HepG2 (cell line): ENCODE measurements around the gene PCTP. TPM values are rescaled to one million over a fixed set of nuclear protein-coding genes. Genes with fewer than 3 reads are reported as not detected.

Experiments
- ATAC-seq: fragments of 200-7000 bp; cut with Tn5 transposase; 3 replicates; pipeline ENCODE4 v1.9.1; 2020; ENCODE audit warnings: mild to moderate bottlenecking, moderate library complexity
- BruUV-seq: library from RNA; stranded (reverse); fragments of 400-500 nt; replicated peaks from 2 replicates; lab custom pipeline; 2021; lab: Mats Ljungman, UMichigan
- CTCF ChIA-PET: fragments of 300-600 bp; formaldehyde crosslinking; extraction: SDS; loops from one replicate; lab custom pipeline; 2021; ENCODE audit warnings: low total read pairs, inconsistent platforms, low intra/inter-chr PET ratio; lab: Yijun Ruan, JAX
- POLR2A ChIA-PET: fragments of 350-600 bp; sonication (Branson Sonifier 250); formaldehyde crosslinking; loops from one replicate; lab custom pipeline; 2020; ENCODE audit warnings: antibody characterized with exemption, inconsistent platforms; lab: Yijun Ruan, JAX
- DNase-seq: peaks from one replicate; pipeline ENCODE4 v3.0.0-alpha.2; 2015; ENCODE audit warnings: low spot score
- FAIRE-seq: peaks from 3 replicates; lab custom pipeline; 2011; peaks lifted over from hg19 to GRCh38; lab: Jason Lieb, UNC
- H2AFZ ChIP-seq: one replicate; pipeline ENCODE4 v1.6.1; 2011; ENCODE audit warnings: low read length, inconsistent platforms
- H3K27ac ChIP-seq: fragments of 300-600 bp; 3 replicates; pipeline ENCODE4 v1.8.0; 2011; ENCODE audit warnings: mixed run types, mild to moderate bottlenecking, mixed read lengths, low read length, inconsistent platforms; ENCODE audit not compliant: insufficient read depth; ENCODE audit errors: extremely low read length
- H3K27me3 ChIP-seq, 2 experiments: fragments of 200-600 bp in 1 of 2; 2 replicates in 1 of 2; 3 replicates in 1 of 2; pipeline versions ENCODE4 v1.6.0 to v1.8.0; 2011; ENCODE audit warnings: low read length in 2 of 2, mild to moderate bottlenecking in 2 of 2, moderate library complexity in 2 of 2, inconsistent platforms in 1 of 2; ENCODE audit not compliant: insufficient read depth in 2 of 2, control insufficient read depth in 1 of 2
- H3K36me3 ChIP-seq, 2 experiments: fragments of 200-600 bp in 1 of 2; replicated peaks in 1 of 2; 2 replicates in 1 of 2; 3 replicates in 1 of 2; pipeline versions ENCODE4 v1.5.1 to v1.8.0; 2011; ENCODE audit warnings: low read length in 2 of 2, inconsistent platforms in 1 of 2; ENCODE audit not compliant: insufficient read depth in 2 of 2, control insufficient read depth in 1 of 2
- H3K4me1 ChIP-seq: 2 replicates; pipeline ENCODE4 v1.5.1; 2012; ENCODE audit warnings: low read length, inconsistent platforms; ENCODE audit not compliant: insufficient read depth
- H3K4me2 ChIP-seq: 2 replicates; pipeline ENCODE4 v1.6.0; 2011; ENCODE audit warnings: low read depth, low read length, inconsistent platforms
- H3K4me3 ChIP-seq, 3 experiments: fragments of 200-600 bp in 1 of 3; sonication (generic), shearing (Covaris generic) in 1 of 3; replicated peaks in 1 of 3; 2 replicates each; pipeline ENCODE4 v1.5.1; 2011 to 2016; ENCODE audit warnings: low read length in 3 of 3, inconsistent platforms in 2 of 3, low read depth in 2 of 3, mild to moderate bottlenecking in 2 of 3, control low read depth in 1 of 3, mixed read lengths in 1 of 3; ENCODE audit not compliant: insufficient read depth in 1 of 3
- H3K79me2 ChIP-seq: one replicate; pipeline ENCODE4 v1.6.1; 2011; ENCODE audit warnings: low read length, inconsistent platforms; ENCODE audit not compliant: insufficient read depth
- H3K9ac ChIP-seq: 2 replicates; pipeline ENCODE4 v1.6.0; 2011; ENCODE audit warnings: mild to moderate bottlenecking, low read depth, low read length, inconsistent platforms; ENCODE audit not compliant: insufficient read depth
- H3K9me3 ChIP-seq: 2 replicates; pipeline ENCODE4 v1.5.1; 2012; ENCODE audit warnings: mild to moderate bottlenecking, low read length
- H4K20me1 ChIP-seq: 2 replicates; pipeline ENCODE4 v1.6.0; 2011; ENCODE audit warnings: inconsistent platforms, mild to moderate bottlenecking, low read length, moderate library complexity; ENCODE audit not compliant: insufficient read depth
- EZH2 ChIP-seq: conservative IDR thresholded peaks from 2 replicates; pipeline ENCODE4 v1.6.1; 2012; ENCODE audit warnings: mild to moderate bottlenecking, low read depth, low read length, moderate library complexity
- MAF1 ChIP-seq: sonication (generic); formaldehyde crosslinking; IDR thresholded peaks from 2 replicates; pipeline ENCODE4 v1.5.0; 2020; ENCODE audit warnings: missing genetic modification reagents, borderline replicate concordance
- SOX13 ChIP-seq, 3 experiments: fragments of 450-650 bp in 1 of 3; sonication (generic) in 1 of 3; formaldehyde crosslinking in 1 of 3; IDR thresholded peaks in 2 of 3; conservative IDR thresholded peaks in 1 of 3; 2 replicates each; pipeline versions ENCODE4 v1.5.0 to v1.6.1; 2016 to 2020; ENCODE audit warnings: antibody characterized with exemption in 1 of 3, mild to moderate bottlenecking in 1 of 3, missing compliant biosample characterization in 1 of 3, missing genetic modification reagents in 1 of 3, moderate library complexity in 1 of 3
- SP5 ChIP-seq: IDR thresholded peaks from 2 replicates; pipeline ENCODE4 v1.6.1; 2016; ENCODE audit warnings: low read depth, borderline replicate concordance
- ZFY ChIP-seq: sonication (generic); formaldehyde crosslinking; IDR thresholded peaks from 2 replicates; pipeline ENCODE4 v1.4.0; 2020; ENCODE audit warnings: missing genetic modification reagents
- ZNF160 ChIP-seq: sonication (generic); formaldehyde crosslinking; IDR thresholded peaks from 2 replicates; pipeline ENCODE4 v1.8.0; 2022; ENCODE audit warnings: mild to moderate bottlenecking, inconsistent platforms, missing genetic modification reagents
- ZNF746 ChIP-seq: sonication (generic); formaldehyde crosslinking; IDR thresholded peaks from 2 replicates; pipeline ENCODE4 v1.8.0; 2022; ENCODE audit warnings: mild to moderate bottlenecking, missing genetic modification reagents
- ZNF792 ChIP-seq: IDR thresholded peaks from 2 replicates; pipeline ENCODE4 v1.6.1; 2016
- WGBS: methylation state at CpG from one replicate; pipeline ENCODE4 v1.1.6; 2017; ENCODE audit warnings: low lambda C conversion rate; 5-methylcytosine and 5-hydroxymethylcytosine counted together
- in situ Hi-C: cut with HindIII; loops from 2 replicates; pipeline ENCODE4 v1.10.0; 2017; ENCODE audit warnings: low pct_unique_long_range_greater_than_20kb; ENCODE audit not compliant: extremely low pct_ligation_motif_present
- intact Hi-C: fragments of 100-400 bp; cut with micrococcal nuclease; formaldehyde crosslinking; loops from one replicate; pipeline ENCODE4 v1.10.0; 2022; ENCODE audit not compliant: unreplicated experiment
- polyA plus RNA-seq, 8 experiments: library from polyadenylated mRNA; depleted of rRNA in 3 of 8; stranded (reverse) in 7 of 8; unstranded in 1 of 8; fragments of >200 nt; fragmentation: Illumina TruSeq in 4 of 8; extraction: Trizol in 4 of 8; gene quantifications; 2 replicates each; pipeline versions ENCODE4 v1.2.1 to v1.2.3, GENCODE V29; 2011 to 2016; ENCODE audit warnings: low read depth in 4 of 8, missing spikeins in 1 of 8, mixed read lengths in 1 of 8; ENCODE audit not compliant: insufficient read depth in 1 of 8
- total RNA-seq, 5 experiments: library from RNA; depleted of rRNA; stranded (reverse); fragments of >200 nt; fragmentation: Illumina TruSeq; extraction: Trizol; gene quantifications; 2 replicates each; pipeline ENCODE4 v1.2.3, GENCODE V29; 2016; ENCODE audit warnings: low read depth in 1 of 5
- TF ChIP-seq, protein P1 (sequence below): sonication (generic); formaldehyde crosslinking; IDR thresholded peaks from 2 replicates; pipeline ENCODE4 v1.9.0; 2021; ENCODE audit warnings: missing genetic modification reagents, borderline replicate concordance

PCTP gene
- total and polyA plus RNA-seq, 2 of the 13 experiments (the other 11 are each of a cell fraction or from before 2014, with no cell fraction given) = 37.1 to 50.7 TPM

DNA sequence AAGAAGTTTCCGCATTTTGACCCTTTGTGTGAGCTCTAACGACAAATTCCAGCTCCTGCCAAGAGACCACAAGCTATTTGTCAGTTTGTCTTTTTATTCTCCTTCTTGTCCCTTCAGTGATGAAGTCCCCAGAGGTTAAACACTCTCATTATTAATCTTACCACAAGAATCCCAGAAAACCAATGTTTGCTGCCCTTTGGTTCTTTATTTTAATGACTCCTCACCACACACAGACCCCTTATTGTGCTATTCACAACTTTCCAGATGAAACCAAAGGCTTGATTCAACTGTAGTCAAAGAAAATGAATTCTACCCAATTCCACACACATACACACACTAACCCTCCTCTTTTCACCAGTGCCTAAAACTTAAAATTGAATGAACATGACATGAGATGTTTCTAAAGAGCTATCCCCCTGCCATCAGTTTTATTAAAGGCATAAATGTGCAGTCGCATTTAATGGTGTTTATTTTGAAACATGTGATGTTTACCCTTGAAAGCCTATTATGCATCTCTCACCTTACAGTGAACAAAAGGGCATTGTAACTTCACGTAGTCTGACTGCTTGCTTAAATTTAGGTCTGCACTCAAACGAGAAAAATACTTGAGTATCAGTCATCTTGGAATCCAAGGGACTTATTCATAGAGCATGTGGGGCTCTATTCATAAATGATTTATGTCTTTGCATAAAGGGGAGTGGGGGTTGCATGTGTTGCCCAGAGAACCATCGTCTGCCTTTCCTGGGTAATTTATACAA is 44.1 kb downstream of the PCTP start (continued):
- TF ChIP-seq ZNF792 (CRISPR knock-in tag) = no peak
- no peak for TF ChIP-seq MAF1 (CRISPR knock-in tag)
- TF ChIP-seq SP5 (CRISPR knock-in tag) = no peak
- no peak for TF ChIP-seq ZNF746 (CRISPR knock-in tag)

DNA sequence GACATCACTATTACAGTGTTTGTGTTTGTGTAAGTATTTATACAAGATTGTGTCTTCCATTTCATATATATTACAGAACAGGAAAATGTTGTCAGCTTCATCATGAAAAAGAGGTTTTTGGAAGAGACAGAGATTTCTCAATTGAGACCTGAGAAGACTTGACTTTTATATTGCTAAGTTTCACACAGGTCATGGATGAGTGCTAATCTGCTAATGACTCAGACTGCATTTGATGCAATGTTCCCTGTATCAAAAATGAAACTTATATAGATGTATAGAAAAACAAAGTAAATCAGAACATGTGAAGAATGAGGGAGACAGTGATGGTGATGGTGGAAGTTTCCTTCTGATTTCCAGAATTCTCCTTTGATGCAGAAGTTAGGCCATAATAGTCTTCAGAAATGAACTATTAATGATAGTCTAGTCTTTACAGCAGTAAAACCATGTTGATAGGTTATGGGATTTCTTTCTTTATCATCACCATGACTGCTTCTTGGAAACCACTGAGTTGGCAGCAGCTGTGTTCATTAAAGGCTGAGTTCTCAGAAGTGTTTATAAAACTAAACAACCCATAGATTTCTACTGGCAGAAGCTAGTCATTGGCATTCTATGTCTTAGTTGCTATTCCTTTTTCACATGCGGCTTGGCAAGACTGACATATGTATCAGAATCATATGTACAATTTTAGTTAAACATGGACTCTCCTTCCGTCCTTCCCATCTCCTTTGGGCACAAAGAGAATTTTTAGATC is 56.1 kb downstream of the PCTP start:
- no peak overlapping the region for H3K4me2 ChIP-seq
- no peaks in the 10 kb centered on the region for H3K79me2 ChIP-seq
- H4K20me1 ChIP-seq = no peaks in the 10 kb centered on the region
- 39% methylated on average over 2 of the region's 2 CpGs for WGBS
- no peak overlapping the region for H3K4me3 ChIP-seq
- intact Hi-C loops = no loop called here
- FAIRE-seq = no peak
- in situ Hi-C loops = no loop called here
- no peaks in the 10 kb centered on the region for H3K4me1 ChIP-seq
- H3K9me3 ChIP-seq = no peaks in the 10 kb centered on the region
- no peak overlapping the region for H2AFZ ChIP-seq
- ChIA-PET CTCF (no interaction called here), POLR2A (no interaction called here)
- no peaks in the 10 kb centered on the region for H3K27me3 ChIP-seq
- no peaks in the 10 kb centered on the region for H3K36me3 ChIP-seq
- no peak for DNase-seq
- no peak for ATAC-seq
- BruUV-seq = no TSS peak
- H3K27ac ChIP-seq = no peak overlapping the region
- H3K9ac ChIP-seq = no peak overlapping the region
- TF ChIP-seq SOX13 (IDR thresholded peaks at IDR 0.05) = no peak
- no peak for TF ChIP-seq SOX13 (CRISPR knock-in tag; conservative IDR thresholded peaks at IDR 0.05 in 1 of 2, IDR thresholded peaks at IDR 0.05 in 1 of 2)
- TF ChIP-seq EZH2 = no peak
- TF ChIP-seq, protein P1, sequence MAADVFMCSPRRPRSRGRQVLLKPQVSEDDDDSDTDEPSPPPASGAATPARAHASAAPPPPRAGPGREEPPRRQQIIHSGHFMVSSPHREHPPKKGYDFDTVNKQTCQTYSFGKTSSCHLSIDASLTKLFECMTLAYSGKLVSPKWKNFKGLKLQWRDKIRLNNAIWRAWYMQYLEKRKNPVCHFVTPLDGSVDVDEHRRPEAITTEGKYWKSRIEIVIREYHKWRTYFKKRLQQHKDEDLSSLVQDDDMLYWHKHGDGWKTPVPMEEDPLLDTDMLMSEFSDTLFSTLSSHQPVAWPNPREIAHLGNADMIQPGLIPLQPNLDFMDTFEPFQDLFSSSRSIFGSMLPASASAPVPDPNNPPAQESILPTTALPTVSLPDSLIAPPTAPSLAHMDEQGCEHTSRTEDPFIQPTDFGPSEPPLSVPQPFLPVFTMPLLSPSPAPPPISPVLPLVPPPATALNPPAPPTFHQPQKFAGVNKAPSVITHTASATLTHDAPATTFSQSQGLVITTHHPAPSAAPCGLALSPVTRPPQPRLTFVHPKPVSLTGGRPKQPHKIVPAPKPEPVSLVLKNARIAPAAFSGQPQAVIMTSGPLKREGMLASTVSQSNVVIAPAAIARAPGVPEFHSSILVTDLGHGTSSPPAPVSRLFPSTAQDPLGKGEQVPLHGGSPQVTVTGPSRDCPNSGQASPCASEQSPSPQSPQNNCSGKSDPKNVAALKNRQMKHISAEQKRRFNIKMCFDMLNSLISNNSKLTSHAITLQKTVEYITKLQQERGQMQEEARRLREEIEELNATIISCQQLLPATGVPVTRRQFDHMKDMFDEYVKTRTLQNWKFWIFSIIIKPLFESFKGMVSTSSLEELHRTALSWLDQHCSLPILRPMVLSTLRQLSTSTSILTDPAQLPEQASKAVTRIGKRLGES = no peak
- no peak for TF ChIP-seq ZFY (CRISPR knock-in tag)
- no peak for TF ChIP-seq ZNF160 (CRISPR knock-in tag)
